ENCODE data around the gene AURKA. TPM values are rescaled to one million over a fixed set of nuclear protein-coding genes. Genes with fewer than 3 reads are reported as not detected.

AURKA gene
- total RNA-seq, 1 experiment from 2014 or later = 75.3 TPM

DNA sequence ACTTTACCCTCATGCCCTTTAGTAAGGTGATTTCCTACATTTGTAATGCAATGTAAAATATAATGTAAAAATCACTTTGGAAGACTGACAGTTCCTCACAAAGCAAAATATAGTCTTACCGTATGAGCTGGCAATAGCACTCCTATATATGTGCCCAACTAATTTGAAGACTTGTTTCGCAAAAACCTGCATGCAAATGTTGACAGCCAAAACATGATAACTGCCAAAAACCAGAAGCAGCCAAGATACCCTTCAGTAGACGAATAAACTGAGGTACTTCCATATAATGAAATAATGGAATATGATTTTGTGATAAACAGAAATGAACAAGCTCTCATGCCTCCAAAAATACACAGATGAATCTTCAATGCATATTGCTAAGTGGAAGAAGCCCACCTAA, 13.6 kb downstream of the AURKA start:
- no TSS peak for BruUV-seq (replicated peaks)
- ChIA-PET POLR2A (interaction anchor here (0.8 to 1.5 kb wide), 2 partner anchors 12 to 14 kb away, joined by 3 to 7 read pairs; partner anchors contain the start of genes AURKA and CSTF1), CTCF (interaction anchor here (0.6 to 10.1 kb wide), 6 partner anchors 18 to 954 kb away, joined by 3 to 84 read pairs (median 4); partner anchors contain the start of gene FAM210B)
- Mint-ChIP-seq H3K9me3 (ENCODE audit: unreplicated experiment) (no peaks in the 10 kb centered on the region), H3K27ac (ENCODE audit: low read depth, unreplicated experiment) (no peak overlapping the region), H3K4me3 (ENCODE audit: unreplicated experiment) (no peak overlapping the region), H3K4me1 (ENCODE audit: insufficient read depth, unreplicated experiment) (peaks cover 20% of the 10 kb centered on the region), H3K27me3 (ENCODE audit: insufficient read depth, unreplicated experiment) (no peaks in the 10 kb centered on the region), H3K36me3 (ENCODE audit: insufficient read depth, unreplicated experiment) (peaks cover 41% of the 10 kb centered on the region)
- TF ChIP-seq, protein P1, sequence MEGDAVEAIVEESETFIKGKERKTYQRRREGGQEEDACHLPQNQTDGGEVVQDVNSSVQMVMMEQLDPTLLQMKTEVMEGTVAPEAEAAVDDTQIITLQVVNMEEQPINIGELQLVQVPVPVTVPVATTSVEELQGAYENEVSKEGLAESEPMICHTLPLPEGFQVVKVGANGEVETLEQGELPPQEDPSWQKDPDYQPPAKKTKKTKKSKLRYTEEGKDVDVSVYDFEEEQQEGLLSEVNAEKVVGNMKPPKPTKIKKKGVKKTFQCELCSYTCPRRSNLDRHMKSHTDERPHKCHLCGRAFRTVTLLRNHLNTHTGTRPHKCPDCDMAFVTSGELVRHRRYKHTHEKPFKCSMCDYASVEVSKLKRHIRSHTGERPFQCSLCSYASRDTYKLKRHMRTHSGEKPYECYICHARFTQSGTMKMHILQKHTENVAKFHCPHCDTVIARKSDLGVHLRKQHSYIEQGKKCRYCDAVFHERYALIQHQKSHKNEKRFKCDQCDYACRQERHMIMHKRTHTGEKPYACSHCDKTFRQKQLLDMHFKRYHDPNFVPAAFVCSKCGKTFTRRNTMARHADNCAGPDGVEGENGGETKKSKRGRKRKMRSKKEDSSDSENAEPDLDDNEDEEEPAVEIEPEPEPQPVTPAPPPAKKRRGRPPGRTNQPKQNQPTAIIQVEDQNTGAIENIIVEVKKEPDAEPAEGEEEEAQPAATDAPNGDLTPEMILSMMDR (IDR thresholded peaks at IDR 0.05; ENCODE audit: unreplicated experiment) = no peak
- DNase-seq (ENCODE audit: unreplicated experiment) = no peak
- intact Hi-C loops (cut with micrococcal nuclease) = no loop called here

DNA sequence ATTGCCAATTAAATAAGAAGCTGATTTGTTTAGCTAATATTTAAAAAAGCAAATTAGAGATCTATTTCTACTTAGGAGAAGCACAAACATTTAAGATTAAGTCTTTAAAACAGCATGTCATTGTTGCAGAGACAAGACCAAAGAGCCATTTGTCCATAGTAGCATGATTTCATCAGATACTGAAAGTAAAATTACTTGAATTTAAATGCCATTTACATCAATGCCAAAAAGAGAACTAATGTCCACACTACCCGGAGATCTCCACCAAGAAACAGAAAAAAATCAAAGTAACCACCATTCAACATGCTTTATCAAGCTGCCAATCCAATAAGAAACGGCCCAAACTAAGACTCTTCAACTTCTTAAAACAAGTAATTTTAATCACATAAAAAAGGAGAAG, 15.7 kb downstream of the AURKA start:
- no peak for DNase-seq (ENCODE audit: unreplicated experiment)
- Mint-ChIP-seq H3K4me1 (ENCODE audit: insufficient read depth, unreplicated experiment) (peaks cover 14% of the 10 kb centered on the region), H3K4me3 (ENCODE audit: unreplicated experiment) (peak overlapping the region; percentile 13), H3K36me3 (ENCODE audit: insufficient read depth, unreplicated experiment) (peaks cover 36% of the 10 kb centered on the region), H3K27ac (ENCODE audit: low read depth, unreplicated experiment) (peak overlapping the region; percentile 78), H3K27me3 (ENCODE audit: insufficient read depth, unreplicated experiment) (no peaks in the 10 kb centered on the region), H3K9me3 (ENCODE audit: unreplicated experiment) (no peaks in the 10 kb centered on the region)
- TF ChIP-seq, protein P1 (IDR thresholded peaks at IDR 0.05; ENCODE audit: unreplicated experiment) = no peak
- no TSS peak for BruUV-seq (replicated peaks)
- CTCF ChIA-PET = interaction anchor here (0.9 to 10.1 kb wide), 9 partner anchors 8 to 188 kb away, joined by 3 to 84 read pairs (median 7); partner anchors contain the start of genes AURKA, CSTF1, FAM210B and MC3R
- POLR2A ChIA-PET = interaction anchor here (0.7 to 6.8 kb wide), 7 partner anchors 9 to 142 kb away, joined by 3 to 115 read pairs (median 5); partner anchors contain the start of genes AURKA, CSTF1 and FAM210B
- intact Hi-C loops (cut with micrococcal nuclease) = no loop called here

DNA sequence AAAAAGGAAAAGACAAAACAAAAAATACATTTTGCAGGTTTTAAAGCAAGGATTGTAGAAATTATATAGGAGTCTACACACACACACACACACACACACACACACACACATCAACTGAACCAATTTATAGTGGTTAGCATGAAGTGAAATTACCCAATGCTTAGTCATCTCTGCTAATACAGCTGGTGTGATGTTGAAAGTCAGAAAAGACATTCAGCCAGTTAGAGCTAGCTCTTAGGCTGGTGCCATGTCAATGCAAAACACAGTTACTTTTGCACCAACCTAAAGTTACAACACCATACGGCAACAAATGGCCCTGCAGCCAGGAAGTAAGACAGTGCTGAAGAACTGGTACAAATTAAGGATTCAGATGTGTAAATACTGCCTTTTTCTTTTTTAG, 18.1 kb downstream of the AURKA start:
- CTCF ChIA-PET = interaction anchor here (0.5 to 10.1 kb wide), 12 partner anchors 11 to 1706 kb away, joined by 3 to 84 read pairs (median 4); partner anchors contain the start of genes AURKA, CSTF1, FAM210B and MC3R

DNA sequence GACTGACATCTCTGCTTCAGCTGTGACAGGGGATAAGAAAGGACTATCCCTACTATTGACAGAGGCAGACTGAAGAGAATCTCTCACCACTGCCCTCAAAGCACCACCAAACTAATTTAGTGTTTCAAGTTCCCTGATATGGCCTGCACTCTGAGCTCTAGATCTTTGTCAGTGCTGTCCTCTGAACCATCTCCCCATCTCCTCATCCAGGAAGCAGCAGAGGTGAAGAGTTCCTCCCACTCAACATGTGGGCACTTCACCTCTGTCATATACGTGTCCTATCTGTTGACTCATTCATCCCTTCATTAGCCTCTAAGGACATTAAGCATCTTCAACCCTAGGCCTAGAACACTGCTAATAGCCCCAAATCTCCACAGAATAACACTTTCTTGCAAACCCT, 19.2 kb downstream of the AURKA start:
- BruUV-seq (replicated peaks) = no TSS peak
- DNase-seq (ENCODE audit: unreplicated experiment) = no peak
- H3K27me3 Mint-ChIP-seq (ENCODE audit: insufficient read depth, unreplicated experiment) = no peaks in the 10 kb centered on the region
- ChIA-PET POLR2A (interaction anchor here (1.4 to 6.8 kb wide), 5 partner anchors 11 to 88 kb away, joined by 4 to 115 read pairs (median 14); partner anchors contain the start of genes AURKA, CSTF1 and FAM210B), CTCF (interaction anchor here (0.9 to 10.1 kb wide), 8 partner anchors 12 to 204 kb away, joined by 3 to 84 read pairs (median 6); partner anchors contain the start of genes AURKA, CSTF1, FAM210B and MC3R)
- H3K9me3 Mint-ChIP-seq (ENCODE audit: unreplicated experiment) = no peaks in the 10 kb centered on the region
- H3K4me1 Mint-ChIP-seq (ENCODE audit: insufficient read depth, unreplicated experiment) = peaks cover 14% of the 10 kb centered on the region
- intact Hi-C loops (cut with micrococcal nuclease) = no loop called here
- H3K27ac Mint-ChIP-seq (ENCODE audit: low read depth, unreplicated experiment) = no peak overlapping the region
- TF ChIP-seq, protein P1 (IDR thresholded peaks at IDR 0.05; ENCODE audit: unreplicated experiment) = no peak
- peaks cover 38% of the 10 kb centered on the region for H3K36me3 Mint-ChIP-seq (ENCODE audit: insufficient read depth, unreplicated experiment)
- no peak overlapping the region for H3K4me3 Mint-ChIP-seq (ENCODE audit: unreplicated experiment)

More for the DNA sequence above, 18.1 kb downstream of the AURKA start:
- Mint-ChIP-seq H3K4me1 (ENCODE audit: insufficient read depth, unreplicated experiment) (peaks cover 14% of the 10 kb centered on the region), H3K27ac (ENCODE audit: low read depth, unreplicated experiment) (peak overlapping the region; percentile 78), H3K36me3 (ENCODE audit: insufficient read depth, unreplicated experiment) (peaks cover 37% of the 10 kb centered on the region), H3K9me3 (ENCODE audit: unreplicated experiment) (no peaks in the 10 kb centered on the region), H3K27me3 (ENCODE audit: insufficient read depth, unreplicated experiment) (no peaks in the 10 kb centered on the region), H3K4me3 (ENCODE audit: unreplicated experiment) (peak overlapping the region; percentile 46)
- no TSS peak for BruUV-seq (replicated peaks)
- intact Hi-C loops (cut with micrococcal nuclease) = no loop called here
- TF ChIP-seq, protein P1 (IDR thresholded peaks at IDR 0.05; ENCODE audit: unreplicated experiment) = no peak
- peak; percentile 93 for DNase-seq (ENCODE audit: unreplicated experiment)
- POLR2A ChIA-PET = interaction anchor here (0.6 to 6.8 kb wide), 16 partner anchors 8 to 1849 kb away, joined by 3 to 115 read pairs (median 4); partner anchors contain the start of genes AURKA, CSTF1, FAM210B and MC3R

Data from MCF 10A (cell line).